GM23338 (cell line): ENCODE data around the gene RAD54L.

Source experiments
- CTCF ChIP-seq, 2 experiments: fragments of 200-600 bp in 1 of 2; sonication (generic) in 1 of 2; conservative IDR thresholded peaks; 2 replicates each; pipeline versions ENCODE4 v1.5.1 to v1.6.1; 2016 to 2017; ENCODE audit warnings: antibody characterized with exemption in 2 of 2, low read depth in 2 of 2, mild to moderate bottlenecking in 2 of 2, moderate library complexity in 1 of 2
- EZH2 ChIP-seq: fragments of 200-600 bp; sonication (generic); IDR thresholded peaks from one replicate; pipeline ENCODE4 v1.8.0; 2017; ENCODE audit warnings: antibody characterized with exemption, mild to moderate bottlenecking, low read depth; ENCODE audit not compliant: unreplicated experiment

GRCh38 chr1:46303038-46303871, 55.7 kb downstream of the RAD54L start, which contains the start of the genes LRRC41 and UQCRH:
- TF ChIP-seq CTCF (conservative IDR thresholded peaks at IDR 0.05; ENCODE audit: low read depth in 2 of 2) (no peak), EZH2 (no peak)
